Stimulated activated CD8-positive, alpha-beta memory T cell treated with anti-CD3 and anti-CD28 coated beads, Interleukin-12 subunit alpha, Interleukin-12 subunit beta, amount 100 ng/mL, for 4 hours (primary cell): ENCODE results near the gene S1PR1.
"Not testable (repeated sequence)": the region's sequence is repeated elsewhere in the genome, so short reads cannot be mapped to it uniquely, and the experiment has no call there.

Source experiments
- DNase-seq: peaks from one replicate; pipeline ENCODE4 v3.0.0-alpha.2; 2020; ENCODE audit warnings: low read depth

The S1PR1 gene

GRCh38 chr1:101236516-101237228 is at the start of gene S1PR1:
Gene S1PR1, plus strand, starts transcription at chr1:101237019. Its CDS starts 1,966 bp downstream, at chr1:101238985.
- peak; percentile 38 for DNase-seq

- no peak for DNase-seq
Observed at GRCh38 chr1:101187297-101187696, 49.5 kb upstream of the S1PR1 start.

GRCh38 chr1:101188331-101188730 is 48.5 kb upstream of the S1PR1 start:
- DNase-seq = no peak

- DNase-seq = not testable (repeated sequence)
Observed at GRCh38 chr1:101188968-101189367, 47.9 kb upstream of the S1PR1 start.

- no peak for DNase-seq
Observed at GRCh38 chr1:101190441-101190840, 46.4 kb upstream of the S1PR1 start.

GRCh38 chr1:101191049-101191448 is 45.8 kb upstream of the S1PR1 start:
- DNase-seq = no peak

GRCh38 chr1:101193733-101194169 is 43.1 kb upstream of the S1PR1 start:
- no peak for DNase-seq

- DNase-seq = no peak
Observed at GRCh38 chr1:101194746-101195145, 42.1 kb upstream of the S1PR1 start.

- DNase-seq = no peak
Observed at GRCh38 chr1:101196668-101197067, 40.2 kb upstream of the S1PR1 start.

GRCh38 chr1:101198842-101199636 is 37.8 kb upstream of the S1PR1 start:
- DNase-seq = no peak

- no peak for DNase-seq
Observed at GRCh38 chr1:101199637-101199982, 37.2 kb upstream of the S1PR1 start.

- no peak for DNase-seq
Observed at GRCh38 chr1:101200513-101200912, 36.3 kb upstream of the S1PR1 start.

GRCh38 chr1:101203820-101204540 is 32.8 kb upstream of the S1PR1 start:
- DNase-seq = no peak

GRCh38 chr1:101205457-101205856 is 31.4 kb upstream of the S1PR1 start:
- DNase-seq = no peak

- DNase-seq = not testable (repeated sequence)
Observed at GRCh38 chr1:101206139-101206538, 30.7 kb upstream of the S1PR1 start.

- not testable (repeated sequence) for DNase-seq
Observed at GRCh38 chr1:101207271-101207670, 29.5 kb upstream of the S1PR1 start.

- no peak for DNase-seq
Observed at GRCh38 chr1:101207891-101208290, 28.9 kb upstream of the S1PR1 start.

GRCh38 chr1:101215363-101216011 is 21.3 kb upstream of the S1PR1 start:
- DNase-seq = no peak

GRCh38 chr1:101216623-101217022 is 20.2 kb upstream of the S1PR1 start:
- DNase-seq = no peak

GRCh38 chr1:101217148-101217547 is 19.7 kb upstream of the S1PR1 start:
- DNase-seq = no peak

GRCh38 chr1:101218968-101219367 is 17.9 kb upstream of the S1PR1 start:
- DNase-seq = not testable (repeated sequence)
